GM21360 (cell line): ENCODE measurements around the gene ADGRA3.

Source experiments
- ATAC-seq: cut with Tn5 transposase; IDR thresholded peaks from one replicate; pipeline ENCODE4 v1.9.1; 2021; ENCODE audit warnings: mild to moderate bottlenecking, moderate library complexity; ENCODE audit not compliant: unreplicated experiment

Gene ADGRA3, protein sequence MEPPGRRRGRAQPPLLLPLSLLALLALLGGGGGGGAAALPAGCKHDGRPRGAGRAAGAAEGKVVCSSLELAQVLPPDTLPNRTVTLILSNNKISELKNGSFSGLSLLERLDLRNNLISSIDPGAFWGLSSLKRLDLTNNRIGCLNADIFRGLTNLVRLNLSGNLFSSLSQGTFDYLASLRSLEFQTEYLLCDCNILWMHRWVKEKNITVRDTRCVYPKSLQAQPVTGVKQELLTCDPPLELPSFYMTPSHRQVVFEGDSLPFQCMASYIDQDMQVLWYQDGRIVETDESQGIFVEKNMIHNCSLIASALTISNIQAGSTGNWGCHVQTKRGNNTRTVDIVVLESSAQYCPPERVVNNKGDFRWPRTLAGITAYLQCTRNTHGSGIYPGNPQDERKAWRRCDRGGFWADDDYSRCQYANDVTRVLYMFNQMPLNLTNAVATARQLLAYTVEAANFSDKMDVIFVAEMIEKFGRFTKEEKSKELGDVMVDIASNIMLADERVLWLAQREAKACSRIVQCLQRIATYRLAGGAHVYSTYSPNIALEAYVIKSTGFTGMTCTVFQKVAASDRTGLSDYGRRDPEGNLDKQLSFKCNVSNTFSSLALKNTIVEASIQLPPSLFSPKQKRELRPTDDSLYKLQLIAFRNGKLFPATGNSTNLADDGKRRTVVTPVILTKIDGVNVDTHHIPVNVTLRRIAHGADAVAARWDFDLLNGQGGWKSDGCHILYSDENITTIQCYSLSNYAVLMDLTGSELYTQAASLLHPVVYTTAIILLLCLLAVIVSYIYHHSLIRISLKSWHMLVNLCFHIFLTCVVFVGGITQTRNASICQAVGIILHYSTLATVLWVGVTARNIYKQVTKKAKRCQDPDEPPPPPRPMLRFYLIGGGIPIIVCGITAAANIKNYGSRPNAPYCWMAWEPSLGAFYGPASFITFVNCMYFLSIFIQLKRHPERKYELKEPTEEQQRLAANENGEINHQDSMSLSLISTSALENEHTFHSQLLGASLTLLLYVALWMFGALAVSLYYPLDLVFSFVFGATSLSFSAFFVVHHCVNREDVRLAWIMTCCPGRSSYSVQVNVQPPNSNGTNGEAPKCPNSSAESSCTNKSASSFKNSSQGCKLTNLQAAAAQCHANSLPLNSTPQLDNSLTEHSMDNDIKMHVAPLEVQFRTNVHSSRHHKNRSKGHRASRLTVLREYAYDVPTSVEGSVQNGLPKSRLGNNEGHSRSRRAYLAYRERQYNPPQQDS (N-terminal part only)

DNA sequence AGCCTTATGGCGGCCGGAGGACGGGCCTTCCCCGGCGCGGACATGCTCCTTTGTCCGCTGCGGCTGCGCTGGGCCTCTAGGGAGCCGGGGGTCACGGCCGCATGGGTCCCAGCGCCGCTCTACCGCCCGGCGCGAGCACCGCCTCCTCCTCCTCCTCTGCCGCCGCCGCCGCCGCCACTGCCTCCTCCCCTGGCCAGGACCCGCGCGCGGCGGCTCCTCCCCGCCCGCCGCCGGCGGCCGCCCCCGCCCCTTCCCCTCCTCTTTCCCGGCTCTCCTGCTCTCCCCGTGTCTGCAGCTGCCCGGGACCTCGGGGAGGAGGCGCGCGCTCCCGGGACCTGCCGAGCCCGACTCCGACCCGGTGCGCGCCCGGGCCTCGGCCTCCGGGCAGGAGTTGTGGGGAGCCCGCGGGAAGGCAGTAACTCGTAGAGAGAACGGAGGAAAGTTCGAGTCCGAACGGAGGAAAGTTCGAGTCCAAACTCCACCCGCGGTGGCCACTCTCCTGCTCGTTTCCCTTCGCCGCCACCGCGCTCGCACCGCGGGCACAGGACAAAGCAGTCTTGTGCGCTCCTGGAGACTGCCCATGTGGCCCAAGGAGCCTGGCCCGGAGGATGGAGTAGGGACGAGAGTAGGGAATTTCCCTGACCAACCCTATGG is at the start of gene ADGRA3:
Gene ADGRA3 (minus strand): TSS at position 179 of the 654 bp plus-strand sequence. CDS start 282 bp downstream, outside the sequence.
- ATAC-seq, result peak; percentile 83

DNA sequence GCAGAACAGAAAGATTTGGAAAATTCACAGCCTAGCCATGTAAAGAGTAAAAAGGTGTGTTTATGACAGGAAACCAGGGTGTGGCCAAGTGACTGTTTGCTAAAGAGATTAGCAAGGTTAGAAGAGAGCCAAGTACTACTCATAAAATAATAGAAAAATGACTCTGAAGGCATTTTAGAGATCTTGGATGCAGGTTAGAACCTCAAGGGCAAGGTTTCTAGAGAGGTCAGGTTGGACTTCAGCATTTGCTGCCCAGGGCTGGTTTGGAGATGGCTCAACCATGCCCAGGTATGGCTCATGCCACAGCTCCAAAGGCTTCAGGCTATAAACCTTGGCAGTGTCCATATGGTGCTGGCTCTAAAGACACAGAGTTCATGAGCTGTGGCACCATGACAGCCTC is 40.6 kb upstream of the ADGRA3 start:
- ATAC-seq, result no peak

DNA sequence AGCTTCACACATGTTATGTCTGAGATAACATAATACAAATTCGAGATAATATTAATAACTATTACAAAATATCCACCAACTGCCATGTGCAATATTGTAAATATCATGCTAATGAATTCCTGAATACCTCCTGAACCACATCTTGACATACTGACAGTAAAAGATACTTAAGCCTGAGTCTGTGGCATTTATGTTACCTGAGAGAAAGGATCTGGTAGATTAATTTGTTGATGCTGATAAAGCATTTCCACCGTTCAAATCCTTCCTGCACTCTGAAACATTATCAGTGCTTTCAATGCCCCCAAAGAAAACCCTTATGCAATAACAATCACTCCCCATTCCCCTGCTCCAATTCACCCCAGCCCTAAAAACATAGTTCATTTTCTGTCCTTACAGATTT is 38.8 kb upstream of the ADGRA3 start:
- no peak for ATAC-seq

DNA sequence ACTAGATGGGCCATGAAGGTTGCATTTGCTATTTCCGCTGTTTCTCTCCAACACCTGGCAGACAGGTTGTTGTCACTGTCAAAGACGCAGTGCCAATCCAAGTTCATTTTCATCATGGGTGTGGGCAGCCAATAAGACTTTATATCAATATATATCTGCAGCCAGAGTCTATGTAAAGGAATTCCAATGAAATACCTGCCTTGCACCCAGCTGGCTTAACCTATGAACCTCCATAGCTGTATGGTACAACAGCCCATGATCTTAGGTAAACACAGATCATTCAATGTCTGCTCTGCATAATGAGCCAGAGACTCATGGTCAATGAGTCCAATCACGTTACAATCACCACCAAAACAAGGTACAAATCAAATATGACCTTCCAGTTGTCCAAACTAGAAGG is 37.7 kb upstream of the ADGRA3 start:
- no peak for ATAC-seq

DNA sequence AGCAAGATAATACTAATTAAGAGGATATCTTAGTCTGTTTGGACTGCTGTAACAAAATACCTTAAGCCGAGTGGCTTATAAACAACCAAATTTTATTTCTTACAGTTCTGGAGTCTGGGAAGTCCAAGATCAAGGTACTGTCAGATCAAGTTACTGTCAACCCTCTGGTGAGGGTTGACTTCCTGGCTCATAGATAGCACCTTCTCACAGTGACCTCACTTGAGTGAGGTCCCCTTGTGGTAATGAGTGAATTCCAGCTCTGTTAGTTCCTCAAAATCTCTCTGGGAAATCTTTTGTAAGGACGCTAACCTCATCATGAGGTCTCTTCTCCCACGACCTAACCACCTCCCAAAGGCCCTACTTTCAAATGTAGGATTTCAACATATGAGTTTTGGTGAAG is 36.9 kb upstream of the ADGRA3 start:
- ATAC-seq, result no peak

DNA sequence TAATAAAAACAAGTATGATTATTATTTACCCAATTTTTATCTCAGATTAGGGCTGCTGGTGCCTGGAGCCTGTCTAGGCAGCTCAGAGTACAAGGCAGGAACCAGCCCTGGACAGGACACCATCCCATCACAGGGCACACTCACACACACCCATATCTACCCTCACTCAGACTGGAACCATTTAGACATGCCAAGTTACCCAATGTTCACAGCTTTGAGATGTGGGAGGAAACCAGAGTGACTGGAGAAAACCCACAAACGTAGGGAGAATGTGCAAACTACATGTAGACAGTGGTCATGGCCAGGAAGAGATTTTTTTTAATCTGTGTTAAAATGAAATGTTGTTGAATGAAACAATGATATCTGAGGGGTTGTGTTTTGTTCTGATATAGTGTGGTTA is 35.7 kb upstream of the ADGRA3 start:
- ATAC-seq, result no peak

DNA sequence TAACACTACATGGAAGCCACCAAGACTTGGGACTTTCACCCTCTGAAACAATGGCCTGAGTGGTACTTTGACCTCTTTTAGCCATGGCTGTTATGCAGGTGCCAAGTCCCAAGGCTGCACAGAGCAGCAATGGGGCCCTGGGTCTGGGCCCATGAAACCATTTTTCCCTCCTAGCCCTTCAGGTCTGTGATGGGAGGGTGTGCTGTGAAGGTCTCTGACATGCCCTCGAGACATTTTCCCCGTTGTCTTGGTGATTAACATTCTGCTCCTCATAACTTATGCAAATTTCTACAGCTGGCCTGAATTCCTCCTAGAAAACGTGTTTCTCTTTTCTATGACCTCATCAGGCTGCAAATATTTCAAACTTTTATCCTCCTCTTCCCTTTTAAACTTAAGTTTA is 30.4 kb upstream of the ADGRA3 start:
- no peak for ATAC-seq

DNA sequence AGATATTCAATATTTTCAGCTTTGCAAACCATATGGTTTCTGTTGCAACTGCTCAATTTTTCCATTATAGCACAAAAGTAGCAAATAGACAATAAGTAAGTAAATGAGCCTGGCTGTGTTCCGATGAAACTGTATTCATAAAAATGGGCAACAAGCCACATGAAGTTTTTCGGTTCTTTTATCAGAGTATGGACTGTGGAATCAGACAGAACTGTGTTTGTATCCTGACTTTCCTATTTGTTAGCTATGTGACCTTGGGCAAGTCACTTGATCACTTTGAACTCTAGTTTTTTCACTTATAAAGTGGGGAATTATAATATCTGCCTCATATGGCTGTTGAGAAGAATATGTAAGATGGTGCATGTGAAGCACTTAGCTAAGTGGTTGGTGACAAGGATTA is 23.4 kb upstream of the ADGRA3 start:
- no peak for ATAC-seq

DNA sequence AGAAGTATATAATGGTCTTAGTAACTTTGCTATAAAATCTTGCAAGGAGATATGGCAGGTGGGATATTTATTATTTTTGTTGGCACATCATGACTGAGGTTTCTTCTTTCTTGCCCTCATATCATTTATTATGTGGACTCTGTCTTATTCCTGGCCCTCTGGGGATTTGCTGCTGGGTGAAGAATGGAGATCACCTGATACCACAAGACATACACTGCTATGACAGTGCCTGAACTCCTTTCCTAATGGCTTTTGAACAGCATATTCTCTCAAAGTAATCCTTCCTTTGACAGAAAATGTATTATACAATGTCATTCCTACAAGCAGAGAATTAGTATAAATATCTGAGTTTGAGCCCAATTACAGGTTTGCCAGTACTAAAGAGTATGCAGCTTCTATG is 22.0 kb upstream of the ADGRA3 start:
- ATAC-seq, result no peak

DNA sequence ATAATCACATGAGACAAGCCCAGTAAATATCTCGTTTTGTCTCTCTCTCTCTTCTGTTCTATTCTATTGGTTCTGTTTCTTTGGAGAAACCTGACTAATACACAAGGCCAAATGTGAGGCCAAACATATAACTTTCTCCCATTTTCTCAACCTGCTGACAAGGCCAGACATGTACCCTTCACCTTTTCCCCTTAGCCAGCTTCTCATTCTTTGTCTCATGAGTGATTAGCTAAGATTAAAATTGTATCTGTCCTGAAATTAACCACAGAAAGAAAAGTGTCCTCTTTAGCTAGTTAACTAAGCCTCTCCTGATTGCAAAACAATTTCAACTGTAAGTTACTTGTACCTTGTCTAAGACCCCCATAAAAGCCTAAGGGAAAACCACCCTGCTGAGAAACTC is 18.5 kb upstream of the ADGRA3 start:
- no peak for ATAC-seq

DNA sequence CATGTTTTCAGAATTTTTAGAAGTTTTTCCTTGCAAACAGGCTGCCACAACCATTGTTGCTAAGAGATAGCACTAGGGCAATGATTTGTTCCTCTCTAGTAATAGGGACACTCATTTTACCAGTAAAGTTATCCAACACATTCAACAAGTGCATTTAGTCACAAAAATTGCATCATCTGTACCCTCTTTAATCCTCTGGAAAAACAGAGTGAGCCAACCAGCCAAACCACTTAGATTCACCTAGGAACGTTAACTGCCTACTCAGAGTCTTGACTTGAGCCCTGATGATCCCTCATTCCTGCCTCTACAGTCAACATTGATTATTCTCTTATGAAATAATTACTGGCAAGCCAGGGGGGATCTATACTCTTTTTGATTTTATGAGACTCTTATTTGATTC is 17.0 kb upstream of the ADGRA3 start:
- no peak for ATAC-seq

DNA sequence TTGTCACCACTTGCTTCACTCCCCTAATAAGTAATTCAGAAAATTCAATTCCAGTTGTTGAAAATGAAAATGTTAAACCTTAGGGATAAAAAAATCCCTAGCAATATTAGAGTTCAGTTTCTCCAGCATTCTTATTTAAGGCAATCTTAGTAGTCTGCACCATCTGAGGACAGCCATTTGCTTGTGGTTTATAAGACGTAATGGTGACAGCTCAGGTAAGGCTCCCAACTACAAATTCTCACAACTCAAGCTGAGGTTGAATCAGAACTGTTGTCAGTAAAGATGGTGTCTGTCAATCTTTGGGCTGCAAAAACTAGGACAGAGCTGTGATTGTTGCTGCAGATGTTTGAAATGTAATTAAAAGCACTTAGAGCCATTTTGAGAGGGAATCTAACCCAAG is 16.3 kb upstream of the ADGRA3 start:
- no peak for ATAC-seq

DNA sequence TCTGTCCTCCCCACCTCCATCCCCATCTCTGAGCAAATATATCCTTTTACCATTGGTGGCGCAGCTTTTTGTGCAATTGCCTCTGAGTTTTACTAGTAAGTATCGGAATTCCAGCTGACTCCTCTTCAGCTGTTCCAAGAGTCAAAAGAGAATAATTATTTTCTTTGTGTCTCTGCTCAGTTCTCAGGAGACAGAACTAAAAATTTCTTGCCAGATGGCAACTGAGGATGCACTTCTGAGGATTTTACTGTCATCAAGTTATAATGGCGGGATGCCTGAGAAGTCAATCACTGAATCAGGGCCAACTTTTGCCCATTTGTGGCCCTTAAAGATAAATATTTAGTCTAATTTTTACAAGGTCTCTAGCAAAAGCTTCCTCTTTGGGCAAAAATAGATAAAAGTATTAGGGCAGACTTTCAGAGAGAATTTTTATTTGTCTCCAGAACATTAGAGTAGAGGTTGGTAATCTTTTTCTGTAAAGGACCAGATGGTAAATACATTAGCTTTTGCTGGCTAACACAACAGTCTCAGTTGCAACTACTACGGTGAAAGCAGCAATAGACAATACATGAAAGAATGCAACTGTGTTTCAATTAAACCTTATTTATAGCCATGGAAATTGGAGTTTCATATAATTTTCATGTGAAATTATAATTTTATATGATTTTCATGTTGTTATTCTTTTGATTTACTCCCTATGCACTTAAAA is 15.6 kb upstream of the ADGRA3 start:
- ATAC-seq, result no peak

DNA sequence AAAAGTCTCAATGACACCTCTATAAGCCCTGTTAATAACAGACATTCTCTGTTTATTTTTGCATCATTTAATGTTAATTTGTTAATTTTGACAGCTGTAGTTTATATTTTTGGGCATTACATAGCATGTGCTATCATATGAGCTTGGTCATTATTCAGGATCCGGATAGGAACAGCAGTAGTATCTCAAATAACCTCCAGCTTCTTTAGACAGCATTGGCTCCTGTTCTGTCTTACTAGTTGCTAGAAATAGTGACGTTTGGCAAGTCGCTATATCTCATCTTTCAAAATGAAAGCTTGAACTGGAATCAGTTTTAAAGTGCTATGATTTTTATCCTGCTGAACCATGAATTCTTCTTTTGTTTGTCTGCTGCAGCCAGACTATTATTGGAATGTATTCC is 9.0 kb upstream of the ADGRA3 start:
- ATAC-seq, result no peak

DNA sequence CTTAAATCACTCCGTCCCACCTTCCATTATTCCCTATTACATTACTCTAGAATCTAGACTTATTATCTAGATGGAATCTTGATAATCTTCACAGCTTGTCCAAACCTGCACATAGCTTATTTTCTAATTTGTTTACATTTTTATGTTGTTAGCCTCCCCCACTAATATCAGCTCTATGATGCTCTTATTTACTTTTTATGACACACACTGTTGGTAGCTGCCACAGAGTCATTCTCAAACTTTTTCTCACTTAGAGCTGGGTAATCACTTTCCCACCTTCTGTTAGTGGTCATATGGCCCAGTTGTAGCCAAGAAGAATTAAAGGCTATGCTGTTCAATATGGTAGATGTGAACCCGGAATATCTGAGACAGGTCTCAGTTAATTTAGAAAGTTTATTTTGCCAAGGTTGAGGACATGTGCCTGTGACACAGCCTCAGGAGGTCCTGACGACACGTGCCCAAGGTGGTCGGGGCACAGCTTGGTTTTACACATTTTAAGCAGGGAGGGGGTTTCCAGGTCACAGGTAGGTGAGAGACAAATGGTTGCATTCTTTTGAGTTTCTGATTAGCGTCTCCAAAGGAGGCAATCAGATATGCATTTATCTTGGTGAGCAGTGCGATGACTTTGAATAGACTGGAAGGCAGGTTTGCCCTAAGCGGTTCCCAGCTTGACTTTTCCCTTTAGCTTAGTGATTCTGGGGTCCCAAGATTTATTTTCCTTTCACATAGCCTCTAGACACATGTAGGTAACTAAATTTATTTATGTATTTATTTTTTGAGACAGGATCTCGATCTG is 7.0 kb upstream of the ADGRA3 start:
- ATAC-seq, result no peak

DNA sequence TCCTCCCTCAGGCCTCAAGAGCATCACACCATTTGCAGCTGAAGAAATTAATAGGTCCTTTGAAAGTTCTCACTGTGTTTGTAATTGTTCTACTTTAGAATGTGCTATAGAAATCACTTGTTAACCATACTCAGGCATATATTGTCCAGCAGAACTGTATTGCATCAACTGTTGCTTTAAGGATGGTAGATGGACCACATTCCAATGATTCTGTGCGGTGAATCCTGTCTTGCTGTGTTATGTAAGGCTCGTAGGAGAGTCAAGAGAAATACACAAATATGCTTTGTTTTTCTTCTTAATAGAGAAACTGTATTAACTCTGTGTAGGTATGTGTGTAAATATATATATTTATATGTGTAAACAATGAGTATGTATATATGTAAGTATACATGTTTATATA is 6.3 kb upstream of the ADGRA3 start:
- no peak for ATAC-seq

DNA sequence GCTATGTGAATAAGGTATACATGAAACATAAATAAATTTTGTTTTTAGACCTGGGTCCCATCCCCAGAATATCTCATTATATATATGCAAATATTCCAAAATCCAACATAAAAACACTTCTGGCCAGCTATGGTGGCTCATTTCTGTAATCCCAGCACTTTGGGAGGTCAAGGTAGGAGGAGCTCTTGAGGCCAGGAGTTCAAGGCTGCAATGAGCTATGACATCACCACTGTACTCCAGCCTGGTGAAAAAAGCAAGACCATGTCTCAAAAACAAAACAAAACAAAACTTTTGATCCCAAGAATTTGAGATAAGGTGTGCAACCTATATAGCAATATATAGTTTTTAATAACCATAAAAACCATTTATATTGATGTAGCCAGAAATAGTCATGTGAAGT is 5.4 kb upstream of the ADGRA3 start:
- ATAC-seq, result no peak

DNA sequence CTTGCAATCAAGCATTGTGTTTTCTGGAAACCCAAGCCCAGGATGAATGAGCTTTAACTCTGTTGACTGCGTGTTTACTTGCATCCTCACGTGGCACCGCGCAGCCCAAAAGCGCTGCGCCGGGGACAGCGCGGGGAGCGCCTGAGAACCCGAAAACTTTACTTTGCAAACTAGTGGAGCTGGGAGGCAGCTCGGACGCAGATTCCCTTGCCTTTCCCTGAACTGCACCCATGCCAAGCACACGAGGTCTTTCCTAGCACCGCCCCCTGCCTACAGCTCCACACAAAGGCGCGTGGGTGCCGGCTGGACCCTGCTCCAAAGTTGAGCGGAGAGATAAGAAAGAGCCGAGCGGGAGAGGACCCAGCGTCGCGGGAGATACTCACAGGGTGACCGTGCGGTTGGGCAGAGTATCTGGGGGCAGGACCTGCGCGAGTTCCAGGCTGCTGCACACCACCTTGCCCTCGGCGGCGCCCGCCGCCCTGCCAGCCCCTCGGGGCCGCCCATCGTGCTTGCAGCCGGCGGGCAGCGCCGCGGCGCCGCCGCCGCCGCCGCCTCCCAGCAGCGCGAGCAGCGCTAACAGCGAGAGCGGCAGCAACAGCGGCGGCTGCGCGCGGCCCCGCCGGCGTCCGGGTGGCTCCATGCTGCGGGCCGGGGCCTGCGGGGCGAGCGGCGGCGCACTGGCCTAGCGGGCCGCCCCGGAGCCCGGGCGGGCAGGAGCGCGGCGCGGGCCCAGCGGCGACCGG is 550 bp downstream of the ADGRA3 start:
- ATAC-seq, result peak; percentile 57

DNA sequence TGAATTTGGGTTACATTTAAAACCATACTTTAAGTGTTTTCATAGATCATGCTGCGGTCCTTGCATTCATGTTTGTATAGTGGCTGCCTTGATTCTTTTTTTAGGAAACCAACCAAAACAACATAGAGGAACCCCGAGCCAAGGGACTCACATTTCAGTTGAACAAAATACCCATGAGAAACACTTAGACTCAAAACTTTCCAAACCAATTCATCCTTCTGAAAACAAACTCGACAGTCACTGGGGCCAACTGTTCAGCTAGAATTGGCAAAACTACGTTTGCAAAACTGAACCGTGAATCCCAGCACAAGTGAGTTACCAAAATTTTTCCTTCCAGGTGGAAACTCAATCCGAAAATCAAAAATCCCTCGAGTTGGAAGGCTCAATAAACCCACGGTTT is 1.4 kb downstream of the ADGRA3 start:
- ATAC-seq, result no peak
